HEK293 (cell line): ENCODE measurements around the gene ZNF668.

Experiments used
- CTCF ChIA-PET: fragments of 350-600 bp; formaldehyde crosslinking; extraction: SDS; loops from one replicate; lab custom pipeline; 2021; ENCODE audit warnings: antibody characterized with exemption; lab: Yijun Ruan, JAX
- POLR2A ChIA-PET: fragments of 300-600 bp; formaldehyde crosslinking; extraction: SDS; loops from one replicate; lab custom pipeline; 2020; ENCODE audit warnings: antibody characterized with exemption, inconsistent platforms; lab: Yijun Ruan, JAX
- H3K27ac ChIP-seq: fragments of 200-500 bp; sonication (Bioruptor generic); 2 replicates; pipeline ENCODE4 v1.5.1; 2014; ENCODE audit warnings: low read depth, low read length, control low read depth, inconsistent platforms; ENCODE audit errors: extremely low read depth
- H3K36me3 ChIP-seq, 2 experiments: fragments of 200-500 bp in 1 of 2; sonication (Bioruptor generic) in 1 of 2; 1 replicate in 1 of 2; 2 replicates in 1 of 2; pipeline ENCODE4 v1.5.1; 2014 to 2017; ENCODE audit warnings: inconsistent platforms in 2 of 2, low read length in 2 of 2; ENCODE audit not compliant: control insufficient read depth in 2 of 2, insufficient read depth in 1 of 2
- H3K4me1 ChIP-seq: fragments of 200-500 bp; sonication (Bioruptor generic); 2 replicates; pipeline ENCODE4 v1.5.1; 2014; ENCODE audit warnings: mild to moderate bottlenecking, low read length, inconsistent platforms; ENCODE audit not compliant: control insufficient read depth, insufficient read depth
- H3K4me3 ChIP-seq: 2 replicates; pipeline ENCODE4 v1.5.1; 2011; ENCODE audit warnings: low read depth, mild to moderate bottlenecking, control low read depth, low read length, moderate library complexity
- H3K9me3 ChIP-seq: fragments of 200-500 bp; sonication (Bioruptor generic); 2 replicates; pipeline ENCODE4 v1.5.1; 2014; ENCODE audit warnings: low read depth, low read length, inconsistent platforms; ENCODE audit not compliant: control insufficient read depth, insufficient read depth
- GLIS2 ChIP-seq: fragments of 450-650 bp; formaldehyde crosslinking; IDR thresholded peaks from 2 replicates; pipeline ENCODE4 v1.5.1; 2016; ENCODE audit warnings: missing biosample characterization, missing genetic modification characterization
- MZF1 ChIP-seq: fragments of 450-650 bp; formaldehyde crosslinking; IDR thresholded peaks from 2 replicates; pipeline ENCODE4 v1.5.1; 2017; ENCODE audit warnings: missing biosample characterization, missing genetic modification characterization, borderline replicate concordance
- OSR2 ChIP-seq: fragments of 450-650 bp; formaldehyde crosslinking; IDR thresholded peaks from 2 replicates; pipeline ENCODE4 v1.5.1; 2016; ENCODE audit warnings: missing biosample characterization, missing genetic modification characterization
- PBX3 ChIP-seq: sonication (generic); formaldehyde crosslinking; IDR thresholded peaks from 2 replicates; pipeline ENCODE4 v1.8.1; 2022; ENCODE audit warnings: mild to moderate bottlenecking, moderate library complexity, missing genetic modification reagents
- ZBTB1 ChIP-seq: fragments of 450-650 bp; formaldehyde crosslinking; IDR thresholded peaks from 2 replicates; pipeline ENCODE4 v1.5.1; 2016; ENCODE audit warnings: missing biosample characterization, missing genetic modification characterization
- ZBTB17 ChIP-seq: fragments of 450-650 bp; formaldehyde crosslinking; IDR thresholded peaks from 2 replicates; pipeline ENCODE4 v1.5.1; 2016; ENCODE audit warnings: missing biosample characterization, missing genetic modification characterization
- ZFHX2 ChIP-seq: fragments of 450-650 bp; formaldehyde crosslinking; conservative IDR thresholded peaks from 2 replicates; pipeline ENCODE4 v1.5.1; 2016; ENCODE audit warnings: missing biosample characterization, missing genetic modification characterization
- ZFP37 ChIP-seq: fragments of 450-650 bp; formaldehyde crosslinking; IDR thresholded peaks from 2 replicates; pipeline ENCODE4 v1.5.1; 2016; ENCODE audit warnings: missing biosample characterization, missing genetic modification characterization
- ZNF138 ChIP-seq: fragments of 450-650 bp; formaldehyde crosslinking; IDR thresholded peaks from 2 replicates; pipeline ENCODE4 v1.5.1; 2016; ENCODE audit warnings: missing biosample characterization, missing genetic modification characterization, borderline replicate concordance
- ZNF155 ChIP-seq: fragments of 450-650 bp; formaldehyde crosslinking; IDR thresholded peaks from 2 replicates; pipeline ENCODE4 v1.5.1; 2016; ENCODE audit warnings: missing biosample characterization, missing genetic modification characterization
- ZNF16 ChIP-seq: fragments of 450-650 bp; formaldehyde crosslinking; IDR thresholded peaks from 2 replicates; pipeline ENCODE4 v1.5.1; 2016; ENCODE audit warnings: low read depth, missing biosample characterization, missing genetic modification characterization
- ZNF175 ChIP-seq: fragments of 450-650 bp; formaldehyde crosslinking; IDR thresholded peaks from 2 replicates; pipeline ENCODE4 v1.5.1; 2016; ENCODE audit warnings: missing biosample characterization, missing genetic modification characterization
- ZNF18 ChIP-seq: fragments of 450-650 bp; formaldehyde crosslinking; IDR thresholded peaks from 2 replicates; pipeline ENCODE4 v1.5.1; 2016; ENCODE audit warnings: missing biosample characterization, missing genetic modification characterization
- ZNF184 ChIP-seq: fragments of 450-650 bp; IDR thresholded peaks from 2 replicates; pipeline ENCODE4 v1.5.1; 2018; ENCODE audit warnings: missing biosample characterization, mild to moderate bottlenecking, missing genetic modification characterization
- ZNF239 ChIP-seq: fragments of 450-650 bp; formaldehyde crosslinking; IDR thresholded peaks from 2 replicates; pipeline ENCODE4 v1.5.1; 2016; ENCODE audit warnings: missing biosample characterization, missing genetic modification characterization
- ZNF248 ChIP-seq: fragments of 450-650 bp; formaldehyde crosslinking; IDR thresholded peaks from 2 replicates; pipeline ENCODE4 v1.5.1; 2017; ENCODE audit warnings: missing biosample characterization, missing genetic modification characterization
- ZNF302 ChIP-seq: fragments of 450-650 bp; formaldehyde crosslinking; IDR thresholded peaks from 2 replicates; pipeline ENCODE4 v1.5.1; 2016; ENCODE audit warnings: missing biosample characterization, missing genetic modification characterization, low read depth
- ZNF335 ChIP-seq: fragments of 450-650 bp; formaldehyde crosslinking; conservative IDR thresholded peaks from 2 replicates; pipeline ENCODE4 v1.5.1; 2016; ENCODE audit warnings: missing biosample characterization, missing genetic modification characterization
- ZNF426 ChIP-seq: fragments of 450-650 bp; formaldehyde crosslinking; IDR thresholded peaks from 2 replicates; pipeline ENCODE4 v1.5.1; 2017; ENCODE audit warnings: missing biosample characterization, missing genetic modification characterization, mild to moderate bottlenecking, inconsistent platforms, moderate library complexity
- ZNF560 ChIP-seq: fragments of 450-650 bp; formaldehyde crosslinking; IDR thresholded peaks from 2 replicates; pipeline ENCODE4 v1.5.1; 2017; ENCODE audit warnings: missing biosample characterization, missing genetic modification characterization, borderline replicate concordance
- ZNF701 ChIP-seq: fragments of 450-650 bp; formaldehyde crosslinking; IDR thresholded peaks from 2 replicates; pipeline ENCODE4 v1.5.1; 2016; ENCODE audit warnings: missing biosample characterization, missing genetic modification characterization
- ZNF707 ChIP-seq: fragments of 450-650 bp; formaldehyde crosslinking; IDR thresholded peaks from 2 replicates; pipeline ENCODE4 v1.5.1; 2016; ENCODE audit warnings: missing biosample characterization, missing genetic modification characterization
- ZNF76 ChIP-seq: fragments of 450-650 bp; formaldehyde crosslinking; IDR thresholded peaks from 2 replicates; pipeline ENCODE4; 2016; ENCODE audit warnings: low read depth, missing biosample characterization, missing genetic modification characterization, borderline replicate concordance
- ZNF776 ChIP-seq: fragments of 450-650 bp; formaldehyde crosslinking; IDR thresholded peaks from 2 replicates; pipeline ENCODE4 v1.5.0; 2017; ENCODE audit warnings: missing biosample characterization, missing genetic modification characterization, borderline replicate concordance
- ZNF785 ChIP-seq: fragments of 450-650 bp; formaldehyde crosslinking; IDR thresholded peaks from 2 replicates; pipeline ENCODE4 v1.5.1; 2016; ENCODE audit warnings: missing biosample characterization, missing genetic modification characterization
- ZSCAN16 ChIP-seq: fragments of 450-650 bp; formaldehyde crosslinking; IDR thresholded peaks from 2 replicates; pipeline ENCODE4 v1.5.1; 2016; ENCODE audit warnings: missing biosample characterization, missing genetic modification characterization
- ZXDB ChIP-seq: fragments of 450-650 bp; formaldehyde crosslinking; IDR thresholded peaks from 2 replicates; pipeline ENCODE4 v1.5.1; 2016; ENCODE audit warnings: missing biosample characterization, missing genetic modification characterization
- TF ChIP-seq, protein P1 (sequence below): fragments of 450-650 bp; IDR thresholded peaks from 2 replicates; pipeline ENCODE4 v1.5.1; 2018; ENCODE audit warnings: missing biosample characterization, mild to moderate bottlenecking, missing genetic modification characterization
- TF ChIP-seq, protein P2 (sequence below): fragments of 450-650 bp; formaldehyde crosslinking; IDR thresholded peaks from 2 replicates; pipeline ENCODE4 v1.5.1; 2016; ENCODE audit warnings: missing biosample characterization, missing genetic modification characterization
- TF ChIP-seq, protein P3 (sequence below): fragments of 450-650 bp; formaldehyde crosslinking; IDR thresholded peaks from 2 replicates; pipeline ENCODE4 v1.5.1; 2016; ENCODE audit warnings: missing biosample characterization, missing genetic modification characterization

Gene ZNF668

GRCh38 chr16:31031276-31031675 is 42.8 kb downstream of the ZNF668 start:
- Histone ChIP-seq H3K9me3 (no peaks in the 10 kb centered on the region), H3K4me3 (no peak overlapping the region), H3K36me3 (peaks cover 0 to 13% of the 10 kb centered on the region in 2 experiments; a peak in 1 of 3 replicates), H3K4me1 (no peaks in the 10 kb centered on the region), H3K27ac (no peak overlapping the region)
- CTCF ChIA-PET: interaction anchor here (0.7 to 1.4 kb wide), 3 partner anchors 16 to 62 kb away, joined by 3 to 4 read pairs (median 4); no protein-coding TSS in a partner anchor
- POLR2A ChIA-PET: interaction anchor here (0.5 to 0.7 kb wide), 4 partner anchors 14 to 111 kb away, joined by 3 read pairs; no protein-coding TSS in a partner anchor
- TF ChIP-seq GLIS2 (tag by site-specific recombination) (no peak), ZNF426 (tag by site-specific recombination) (no peak), ZNF701 (tag by site-specific recombination) (no peak), ZNF155 (tag by site-specific recombination) (no peak), ZNF302 (tag by site-specific recombination) (no peak), ZNF560 (tag by site-specific recombination) (no peak), ZNF18 (tag by site-specific recombination) (no peak), OSR2 (no peak), ZXDB (no peak), ZBTB1 (tag by site-specific recombination) (no peak), ZBTB17 (tag by site-specific recombination) (no peak), ZNF776 (tag by site-specific recombination) (no peak), ZNF707 (tag by site-specific recombination) (no peak), ZNF785 (tag by site-specific recombination) (no peak), ZNF76 (tag by site-specific recombination) (no peak), ZFP37 (tag by site-specific recombination) (no peak), ZSCAN16 (no peak), ZNF248 (tag by site-specific recombination) (no peak)
- TF ChIP-seq, protein P1, sequence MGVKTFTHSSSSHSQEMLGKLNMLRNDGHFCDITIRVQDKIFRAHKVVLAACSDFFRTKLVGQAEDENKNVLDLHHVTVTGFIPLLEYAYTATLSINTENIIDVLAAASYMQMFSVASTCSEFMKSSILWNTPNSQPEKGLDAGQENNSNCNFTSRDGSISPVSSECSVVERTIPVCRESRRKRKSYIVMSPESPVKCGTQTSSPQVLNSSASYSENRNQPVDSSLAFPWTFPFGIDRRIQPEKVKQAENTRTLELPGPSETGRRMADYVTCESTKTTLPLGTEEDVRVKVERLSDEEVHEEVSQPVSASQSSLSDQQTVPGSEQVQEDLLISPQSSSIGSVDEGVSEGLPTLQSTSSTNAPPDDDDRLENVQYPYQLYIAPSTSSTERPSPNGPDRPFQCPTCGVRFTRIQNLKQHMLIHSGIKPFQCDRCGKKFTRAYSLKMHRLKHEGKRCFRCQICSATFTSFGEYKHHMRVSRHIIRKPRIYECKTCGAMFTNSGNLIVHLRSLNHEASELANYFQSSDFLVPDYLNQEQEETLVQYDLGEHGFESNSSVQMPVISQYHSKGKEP: no peak

DNA sequence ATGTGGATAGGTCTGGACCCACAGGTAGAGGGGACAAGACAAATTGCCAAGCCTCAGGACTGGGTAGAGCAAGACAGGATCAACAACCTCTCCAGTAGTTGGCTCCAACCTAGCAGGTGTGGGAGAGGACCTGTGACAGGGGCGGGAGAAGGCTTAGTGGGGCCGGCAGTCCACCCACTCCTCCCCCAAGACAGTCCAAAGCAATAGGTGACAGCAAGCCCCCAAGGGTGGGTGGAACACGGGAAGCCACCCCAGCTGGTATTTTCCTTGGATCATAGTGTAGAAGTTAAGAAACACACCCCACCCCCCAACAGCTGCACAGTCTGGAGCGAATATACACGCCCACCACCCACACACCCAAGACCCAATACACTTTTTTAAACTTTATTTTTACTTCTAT is 44.8 kb downstream of the ZNF668 start:
- no peak overlapping the region for H3K27ac ChIP-seq
- POLR2A ChIA-PET: interaction anchor here (0.7 kb wide), 1 partner anchor 126 kb away, joined by 3 read pairs; no protein-coding TSS in a partner anchor
- CTCF ChIA-PET: no interaction called here
- H3K9me3 ChIP-seq: no peaks in the 10 kb centered on the region
- H3K36me3 ChIP-seq: no peaks in the 10 kb centered on the region
- H3K4me1 ChIP-seq: no peaks in the 10 kb centered on the region
- no peak overlapping the region for H3K4me3 ChIP-seq
- TF ChIP-seq PBX3 (CRISPR knock-in tag) (no peak), ZNF175 (tag by site-specific recombination) (no peak), ZFHX2 (peak; percentile 89), ZNF248 (tag by site-specific recombination) (no peak), ZNF138 (tag by site-specific recombination) (no peak), ZNF239 (tag by site-specific recombination) (no peak), ZNF16 (tag by site-specific recombination) (no peak), MZF1 (tag by site-specific recombination) (no peak), ZNF335 (tag by site-specific recombination) (no peak), ZNF184 (no peak)
- TF ChIP-seq, protein P2, sequence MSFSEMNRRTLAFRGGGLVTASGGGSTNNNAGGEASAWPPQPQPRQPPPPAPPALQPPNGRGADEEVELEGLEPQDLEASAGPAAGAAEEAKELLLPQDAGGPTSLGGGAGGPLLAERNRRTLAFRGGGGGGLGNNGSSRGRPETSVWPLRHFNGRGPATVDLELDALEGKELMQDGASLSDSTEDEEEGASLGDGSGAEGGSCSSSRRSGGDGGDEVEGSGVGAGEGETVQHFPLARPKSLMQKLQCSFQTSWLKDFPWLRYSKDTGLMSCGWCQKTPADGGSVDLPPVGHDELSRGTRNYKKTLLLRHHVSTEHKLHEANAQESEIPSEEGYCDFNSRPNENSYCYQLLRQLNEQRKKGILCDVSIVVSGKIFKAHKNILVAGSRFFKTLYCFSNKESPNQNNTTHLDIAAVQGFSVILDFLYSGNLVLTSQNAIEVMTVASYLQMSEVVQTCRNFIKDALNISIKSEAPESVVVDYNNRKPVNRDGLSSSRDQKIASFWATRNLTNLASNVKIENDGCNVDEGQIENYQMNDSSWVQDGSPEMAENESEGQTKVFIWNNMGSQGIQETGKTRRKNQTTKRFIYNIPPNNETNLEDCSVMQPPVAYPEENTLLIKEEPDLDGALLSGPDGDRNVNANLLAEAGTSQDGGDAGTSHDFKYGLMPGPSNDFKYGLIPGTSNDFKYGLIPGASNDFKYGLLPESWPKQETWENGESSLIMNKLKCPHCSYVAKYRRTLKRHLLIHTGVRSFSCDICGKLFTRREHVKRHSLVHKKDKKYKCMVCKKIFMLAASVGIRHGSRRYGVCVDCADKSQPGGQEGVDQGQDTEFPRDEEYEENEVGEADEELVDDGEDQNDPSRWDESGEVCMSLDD: no peak
- TF ChIP-seq, protein P3, sequence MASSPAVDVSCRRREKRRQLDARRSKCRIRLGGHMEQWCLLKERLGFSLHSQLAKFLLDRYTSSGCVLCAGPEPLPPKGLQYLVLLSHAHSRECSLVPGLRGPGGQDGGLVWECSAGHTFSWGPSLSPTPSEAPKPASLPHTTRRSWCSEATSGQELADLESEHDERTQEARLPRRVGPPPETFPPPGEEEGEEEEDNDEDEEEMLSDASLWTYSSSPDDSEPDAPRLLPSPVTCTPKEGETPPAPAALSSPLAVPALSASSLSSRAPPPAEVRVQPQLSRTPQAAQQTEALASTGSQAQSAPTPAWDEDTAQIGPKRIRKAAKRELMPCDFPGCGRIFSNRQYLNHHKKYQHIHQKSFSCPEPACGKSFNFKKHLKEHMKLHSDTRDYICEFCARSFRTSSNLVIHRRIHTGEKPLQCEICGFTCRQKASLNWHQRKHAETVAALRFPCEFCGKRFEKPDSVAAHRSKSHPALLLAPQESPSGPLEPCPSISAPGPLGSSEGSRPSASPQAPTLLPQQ: no peak
